ENCODE data around the gene NT5M. TPM values are rescaled to one million over a fixed set of nuclear protein-coding genes. Genes with fewer than 3 reads are reported as not detected.

Gene NT5M
- total RNA-seq, 2 experiments from 2014 or later: 1.8 to 2.9 TPM

GRCh38 chr17:17359271-17359670 lies 56.1 kb downstream of the NT5M start:
- peaks cover 4% of the 10 kb centered on the region for H3K27me3 Mint-ChIP-seq
- peaks cover 2% of the 10 kb centered on the region for H3K9me3 Mint-ChIP-seq
- ATAC-seq (ENCODE audit: poor library complexity) (no peak), DNase-seq (no peak)
- POLR2A ChIA-PET: interaction anchor here (0.7 kb wide), 1 partner anchor 13 kb away, joined by 3 read pairs; no protein-coding TSS in a partner anchor
- TF ChIP-seq, protein P1, sequence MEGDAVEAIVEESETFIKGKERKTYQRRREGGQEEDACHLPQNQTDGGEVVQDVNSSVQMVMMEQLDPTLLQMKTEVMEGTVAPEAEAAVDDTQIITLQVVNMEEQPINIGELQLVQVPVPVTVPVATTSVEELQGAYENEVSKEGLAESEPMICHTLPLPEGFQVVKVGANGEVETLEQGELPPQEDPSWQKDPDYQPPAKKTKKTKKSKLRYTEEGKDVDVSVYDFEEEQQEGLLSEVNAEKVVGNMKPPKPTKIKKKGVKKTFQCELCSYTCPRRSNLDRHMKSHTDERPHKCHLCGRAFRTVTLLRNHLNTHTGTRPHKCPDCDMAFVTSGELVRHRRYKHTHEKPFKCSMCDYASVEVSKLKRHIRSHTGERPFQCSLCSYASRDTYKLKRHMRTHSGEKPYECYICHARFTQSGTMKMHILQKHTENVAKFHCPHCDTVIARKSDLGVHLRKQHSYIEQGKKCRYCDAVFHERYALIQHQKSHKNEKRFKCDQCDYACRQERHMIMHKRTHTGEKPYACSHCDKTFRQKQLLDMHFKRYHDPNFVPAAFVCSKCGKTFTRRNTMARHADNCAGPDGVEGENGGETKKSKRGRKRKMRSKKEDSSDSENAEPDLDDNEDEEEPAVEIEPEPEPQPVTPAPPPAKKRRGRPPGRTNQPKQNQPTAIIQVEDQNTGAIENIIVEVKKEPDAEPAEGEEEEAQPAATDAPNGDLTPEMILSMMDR (IDR thresholded peaks at IDR 0.05): no peak
- H3K27ac Mint-ChIP-seq: no peak overlapping the region
- no peaks in the 10 kb centered on the region for H3K36me3 Mint-ChIP-seq (ENCODE audit: low read depth)
- Histone ChIP-seq H3K27me3 (ENCODE audit: control insufficient read depth in 1 of 2, insufficient read depth in 2 of 2, low read length in 2 of 2) (no peaks in the 10 kb centered on the region), H3K4me1 (ENCODE audit: insufficient read depth, low read length) (peaks cover 5% of the 10 kb centered on the region), H3K27ac (ENCODE audit: low read depth in 1 of 2, low read length in 2 of 2) (no peak overlapping the region), H3K36me3 (ENCODE audit: insufficient read depth, low read length) (no peaks in the 10 kb centered on the region), H3K9me3 (ENCODE audit: control insufficient read depth in 1 of 2, insufficient read depth in 1 of 2, low read length in 2 of 2) (peaks cover 0 to 3% of the 10 kb centered on the region in 2 experiments), H3K4me3 (ENCODE audit: low read length) (no peak overlapping the region)
- intact Hi-C loops (cut with DNase I, micrococcal nuclease): loop anchor here in 1 of 2 experiments (5.0 kb wide), 1 partner anchor 678 kb away; the partner anchor contains the start of genes ATPAF2 and GID4
- CTCF ChIA-PET: no interaction called here
- no peaks in the 10 kb centered on the region for H3K4me1 Mint-ChIP-seq (ENCODE audit: low read depth)
- H3K4me3 Mint-ChIP-seq: no peak overlapping the region

GRCh38 chr17:17360087-17360730 lies 57.0 kb downstream of the NT5M start:
- no peak overlapping the region for H3K4me3 ChIP-seq (ENCODE audit: low read length)
- Mint-ChIP-seq H3K4me1 (ENCODE audit: low read depth) (no peaks in the 10 kb centered on the region), H3K9me3 (peaks cover 2% of the 10 kb centered on the region), H3K4me3 (no peak overlapping the region), H3K36me3 (ENCODE audit: low read depth) (no peaks in the 10 kb centered on the region), H3K27ac (no peak overlapping the region), H3K27me3 (peaks cover 4% of the 10 kb centered on the region)
- TF ChIP-seq, protein P1 (IDR thresholded peaks at IDR 0.05): no peak
- ChIA-PET CTCF (interaction anchor here (0.7 kb wide), 1 partner anchor 97 kb away, joined by 3 read pairs; no protein-coding TSS in a partner anchor), POLR2A (no interaction called here)
- H3K9me3 ChIP-seq (ENCODE audit: control insufficient read depth in 1 of 2, insufficient read depth in 1 of 2, low read length in 2 of 2): peaks cover 0 to 3% of the 10 kb centered on the region in 2 experiments
- H3K4me1 ChIP-seq (ENCODE audit: insufficient read depth, low read length): peaks cover 1% of the 10 kb centered on the region
- no peak for DNase-seq
- H3K27me3 ChIP-seq (ENCODE audit: control insufficient read depth in 1 of 2, insufficient read depth in 2 of 2, low read length in 2 of 2): no peaks in the 10 kb centered on the region
- no peak for ATAC-seq (ENCODE audit: poor library complexity)
- no peaks in the 10 kb centered on the region for H3K36me3 ChIP-seq (ENCODE audit: insufficient read depth, low read length)
- intact Hi-C loops (cut with DNase I, micrococcal nuclease): no loop called here
- H3K27ac ChIP-seq (ENCODE audit: low read depth in 1 of 2, low read length in 2 of 2): no peak overlapping the region

- peaks cover 2% of the 10 kb centered on the region for H3K9me3 Mint-ChIP-seq
- H3K4me3 ChIP-seq (ENCODE audit: low read length): no peak overlapping the region
- CTCF ChIA-PET: interaction anchor here (1.1 kb wide), 1 partner anchor 253 kb away, joined by 3 read pairs; no protein-coding TSS in a partner anchor
- no peak overlapping the region for H3K27ac Mint-ChIP-seq
- H3K36me3 ChIP-seq (ENCODE audit: insufficient read depth, low read length): no peaks in the 10 kb centered on the region
- H3K36me3 Mint-ChIP-seq (ENCODE audit: low read depth): no peaks in the 10 kb centered on the region
- peaks cover 4% of the 10 kb centered on the region for H3K27me3 Mint-ChIP-seq
- no peak overlapping the region for H3K4me3 Mint-ChIP-seq
- no peaks in the 10 kb centered on the region for H3K27me3 ChIP-seq (ENCODE audit: control insufficient read depth in 1 of 2, insufficient read depth in 2 of 2, low read length in 2 of 2)
- POLR2A ChIA-PET: no interaction called here
- TF ChIP-seq, protein P1 (IDR thresholded peaks at IDR 0.05): no peak
- H3K4me1 Mint-ChIP-seq (ENCODE audit: low read depth): no peaks in the 10 kb centered on the region
- peaks cover 0 to 9% of the 10 kb centered on the region in 2 experiments for H3K9me3 ChIP-seq (ENCODE audit: control insufficient read depth in 1 of 2, insufficient read depth in 1 of 2, low read length in 2 of 2)
- DNase-seq: peak in 1 of 14 experiments; percentile 4
- intact Hi-C loops (cut with DNase I, micrococcal nuclease): no loop called here
- no peak overlapping the region for H3K27ac ChIP-seq (ENCODE audit: low read depth in 1 of 2, low read length in 2 of 2)
- H3K4me1 ChIP-seq (ENCODE audit: insufficient read depth, low read length): no peaks in the 10 kb centered on the region
- ATAC-seq (ENCODE audit: poor library complexity): no peak
These were observed 58.3 kb downstream of the NT5M start for GRCh38 chr17:17361543-17361866.

Data from CD4-positive, alpha-beta T cell (primary cell).